Fibroblast of lung (primary cell): ENCODE data around the gene DDR2.
"Not testable (repeated sequence)": the region's sequence is repeated elsewhere in the genome, so short reads cannot be mapped to it uniquely, and the experiment has no call there.

ENCODE experiments used
- CTCF ChIP-seq, 2 donors: IDR thresholded peaks in 1 of 2; conservative IDR thresholded peaks in 1 of 2; 1 replicate in 1 of 2; 2 replicates in 1 of 2; pipeline ENCODE4 v1.5.1; 2011 to 2012; ENCODE audit warnings: low read length in 2 of 2, control low read depth in 1 of 2, inconsistent platforms in 1 of 2, low read depth in 1 of 2, mild to moderate bottlenecking in 1 of 2
- EZH2 ChIP-seq: IDR thresholded peaks from 2 replicates; pipeline ENCODE4 v1.5.1; 2012; ENCODE audit warnings: low read length, control low read depth, mild to moderate bottlenecking; ENCODE audit errors: missing control alignments

- TF ChIP-seq EZH2; CTCF (conservative IDR thresholded peaks at IDR 0.05 in 1 of 2, IDR thresholded peaks at IDR 0.05 in 1 of 2; ENCODE audit: low read depth in 1 of 2, low read length in 2 of 2): not testable (repeated sequence)
Measured at GRCh38 chr1:162585101-162585500, 47.2 kb upstream of the DDR2 start.
